Stimulated activated CD4-positive, alpha-beta T cell treated with anti-CD3 and anti-CD28 coated beads, Interleukin-1b, Interleukin-23, amount 100 ng/mL, for 1 hour (primary cell): Measurements from ENCODE around the gene SPACA7.

ENCODE experiments used
- DNase-seq, 2 donors: peaks; one replicate each; pipeline ENCODE4 v3.0.0-alpha.2; 2020; ENCODE audit warnings: low read depth in 2 of 2

The SPACA7 gene

DNA sequence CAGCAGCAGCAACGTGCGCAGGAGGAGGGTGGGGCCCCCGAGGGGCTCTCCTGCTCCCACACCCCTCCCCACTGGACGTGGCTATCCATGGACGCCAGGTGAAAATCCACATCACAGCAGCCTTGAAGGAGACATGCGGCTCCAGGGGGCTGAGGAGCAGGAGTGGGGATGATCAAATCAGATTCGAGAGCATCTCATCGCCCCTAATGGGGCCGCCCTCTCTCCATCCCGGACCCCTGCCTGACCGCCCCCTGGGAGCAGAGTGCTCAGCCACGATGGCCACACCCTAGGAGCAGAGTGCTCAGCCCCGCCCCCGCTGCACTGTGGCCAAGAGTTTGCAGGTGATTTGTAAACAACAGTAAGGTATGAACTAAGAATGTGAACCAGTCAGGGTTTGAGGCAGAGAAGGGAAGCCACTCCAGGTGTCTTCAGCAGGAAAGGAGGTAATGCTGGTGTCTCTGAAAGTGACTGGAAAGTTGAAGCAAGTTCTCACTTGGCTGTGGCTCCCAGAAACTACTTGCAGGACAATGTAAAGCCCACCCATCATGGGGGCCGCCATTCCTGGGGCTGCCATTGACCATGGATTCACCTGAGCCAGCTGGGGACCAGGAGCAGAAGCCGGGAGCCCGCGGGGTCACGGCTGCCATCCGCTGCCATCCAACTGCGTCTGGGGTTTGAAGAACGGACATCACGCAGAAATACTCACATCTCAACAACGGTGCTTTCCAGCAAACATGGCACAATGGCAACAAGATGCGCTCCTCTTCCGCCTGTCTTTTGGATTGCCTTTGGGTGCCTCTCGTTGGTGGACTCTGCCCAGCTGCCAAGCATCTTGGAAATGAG is 71.8 kb downstream of the SPACA7 start:
- no peak for DNase-seq

DNA sequence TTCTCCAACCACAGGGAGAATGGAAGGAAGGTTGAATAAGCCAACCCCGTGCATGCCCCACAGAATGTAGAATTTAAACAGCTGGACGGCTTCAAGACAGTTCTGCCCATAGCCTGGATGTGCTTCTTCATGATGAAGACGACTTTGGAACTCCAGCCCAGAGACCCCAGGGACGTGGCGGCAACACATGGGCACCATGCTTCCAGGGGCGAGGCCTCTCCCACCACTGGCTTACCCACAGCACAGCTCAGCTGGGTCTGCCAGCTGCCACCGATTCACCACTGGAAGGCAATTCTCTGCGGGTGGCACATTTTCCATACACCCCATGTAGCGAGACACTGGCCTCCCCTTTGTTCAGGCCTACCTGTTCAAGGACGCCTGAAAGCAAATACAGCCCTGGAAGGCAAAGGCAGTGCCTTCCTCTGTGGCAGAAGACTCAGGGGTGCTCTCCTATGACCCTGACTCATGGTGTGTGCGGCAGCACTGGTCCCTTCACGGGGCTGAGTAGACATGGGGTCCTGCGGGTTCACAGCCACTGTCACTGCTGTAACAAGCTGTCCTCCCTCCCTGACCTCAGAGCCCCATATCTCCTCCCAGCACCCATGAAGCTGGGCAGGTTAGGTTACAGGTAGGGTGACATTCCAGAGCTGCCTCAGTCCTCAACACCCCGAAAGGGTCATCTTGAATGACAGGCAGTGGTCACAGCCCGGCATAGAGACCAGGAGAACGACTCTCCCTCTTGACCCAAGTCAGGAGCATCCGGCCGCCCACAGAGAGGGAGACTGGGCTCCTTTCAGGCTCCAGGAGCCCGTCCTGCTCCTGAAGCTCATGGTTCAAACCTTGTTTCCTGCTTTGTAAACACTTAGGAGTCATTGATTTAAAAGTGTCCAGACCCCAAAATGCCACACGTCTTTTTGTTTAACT is 72.7 kb downstream of the SPACA7 start:
- DNase-seq, result no peak

DNA sequence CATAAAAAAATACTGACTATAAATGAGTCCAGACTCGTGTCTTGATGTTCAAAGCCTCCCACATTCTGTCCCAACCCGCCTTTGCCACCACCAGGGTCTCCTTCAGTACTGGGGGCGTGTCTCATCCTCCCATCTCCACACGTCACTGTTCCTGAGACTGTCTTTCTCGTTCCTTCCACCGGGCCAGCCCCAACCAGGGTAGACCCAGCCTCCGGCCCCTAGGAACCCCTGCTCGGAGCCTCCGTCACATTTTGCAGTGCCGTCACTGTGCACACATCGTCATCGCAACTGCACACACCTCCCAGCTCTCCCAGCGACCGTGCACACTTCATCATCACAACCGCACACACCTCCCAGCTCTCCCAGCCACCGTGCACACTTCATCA is 73.4 kb downstream of the SPACA7 start:
- no peak for DNase-seq

DNA sequence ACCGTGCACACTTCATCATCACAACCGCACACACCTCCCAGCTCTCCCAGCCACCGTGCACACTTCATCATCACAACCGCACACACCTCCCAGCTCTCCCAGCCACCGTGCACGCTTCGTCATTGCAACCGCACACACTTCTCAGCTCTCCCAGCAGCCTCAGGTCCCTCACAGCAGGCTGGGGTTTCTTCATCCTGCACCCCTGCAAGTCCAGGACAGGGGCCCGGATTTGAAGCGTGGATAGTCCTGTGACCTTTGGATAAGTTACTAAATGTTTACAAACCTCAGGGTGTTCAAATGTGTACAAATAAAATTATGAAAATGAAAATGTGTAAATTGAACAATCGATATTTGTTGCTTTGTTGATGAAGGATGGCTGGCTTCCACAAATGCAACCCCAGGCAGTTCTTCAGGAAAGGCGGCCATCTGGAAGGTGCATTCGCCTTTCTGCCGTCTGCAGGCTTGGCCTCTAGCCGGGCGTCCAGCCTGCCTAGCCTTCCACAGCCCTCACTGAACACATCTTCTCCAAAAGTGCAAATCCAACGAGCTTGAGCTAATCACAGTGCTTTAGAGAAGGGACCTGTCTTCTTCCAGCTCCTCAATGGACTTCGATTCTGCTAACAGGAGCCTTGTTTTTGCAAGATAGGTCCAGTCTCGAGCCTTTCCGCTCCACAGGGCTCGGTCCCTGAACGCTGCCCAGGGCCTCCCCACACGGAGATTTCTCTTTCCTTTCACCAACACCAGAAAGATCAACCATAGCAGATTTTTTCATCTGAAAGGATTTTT is 74.2 kb downstream of the SPACA7 start:
- no peak for DNase-seq

DNA sequence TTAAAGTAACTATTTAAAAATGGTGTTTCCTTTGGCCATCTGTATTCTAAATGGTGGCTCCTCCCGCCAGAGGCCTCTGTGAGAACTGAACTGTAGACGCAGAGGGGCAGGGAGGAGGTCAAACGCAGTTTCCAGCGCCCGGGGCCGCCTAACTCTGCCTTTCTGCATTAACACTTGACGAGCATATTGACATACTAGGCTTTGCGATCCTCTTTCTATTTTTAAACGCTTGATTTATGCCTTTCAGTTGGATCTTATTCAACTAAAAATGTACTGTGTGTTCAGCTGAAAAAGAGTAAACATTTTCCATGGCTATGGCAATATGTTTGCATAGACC is 74.7 kb downstream of the SPACA7 start:
- DNase-seq, result no peak

DNA sequence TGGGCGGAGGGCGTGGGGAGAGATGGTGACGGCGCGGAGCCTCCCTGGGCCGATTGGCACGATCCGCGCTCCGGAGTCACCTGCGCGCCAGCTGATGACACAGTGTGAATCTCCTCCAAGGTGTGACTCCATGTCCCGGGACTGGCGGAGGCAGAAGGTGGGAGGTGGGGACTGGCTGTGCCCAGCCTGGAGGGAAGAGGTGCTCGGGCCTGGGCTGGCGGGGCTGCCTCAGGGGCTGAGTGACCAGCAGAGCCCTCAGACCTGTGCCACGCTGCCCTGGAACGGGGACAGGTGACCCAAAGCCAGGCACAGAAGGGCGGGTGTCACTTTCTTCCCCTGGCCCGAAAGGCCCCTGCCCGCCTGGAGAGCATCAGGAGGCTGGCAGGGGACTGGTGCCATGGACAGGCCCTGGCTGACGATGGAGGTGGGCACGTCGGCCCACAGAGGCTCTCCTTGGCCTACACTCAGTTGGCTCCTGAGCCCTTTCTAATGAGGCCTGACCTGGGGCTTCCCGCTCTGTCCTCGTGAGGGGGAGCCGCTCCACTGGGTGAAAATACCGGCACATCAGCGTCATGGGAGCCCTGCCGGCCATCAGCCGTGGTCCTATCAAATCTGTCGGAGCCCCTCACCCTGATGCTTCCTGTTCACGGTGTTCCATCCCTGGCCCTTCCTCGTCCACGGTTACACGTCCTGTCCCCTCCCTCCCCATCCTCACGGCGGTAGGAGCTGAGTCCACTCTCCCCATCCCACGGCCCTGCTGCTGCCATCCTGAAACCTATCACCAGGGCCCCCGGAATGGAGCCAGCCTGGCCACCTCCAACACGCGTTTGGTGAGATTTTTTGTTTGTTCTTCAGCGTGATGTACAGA is 75.6 kb downstream of the SPACA7 start:
- no peak for DNase-seq

DNA sequence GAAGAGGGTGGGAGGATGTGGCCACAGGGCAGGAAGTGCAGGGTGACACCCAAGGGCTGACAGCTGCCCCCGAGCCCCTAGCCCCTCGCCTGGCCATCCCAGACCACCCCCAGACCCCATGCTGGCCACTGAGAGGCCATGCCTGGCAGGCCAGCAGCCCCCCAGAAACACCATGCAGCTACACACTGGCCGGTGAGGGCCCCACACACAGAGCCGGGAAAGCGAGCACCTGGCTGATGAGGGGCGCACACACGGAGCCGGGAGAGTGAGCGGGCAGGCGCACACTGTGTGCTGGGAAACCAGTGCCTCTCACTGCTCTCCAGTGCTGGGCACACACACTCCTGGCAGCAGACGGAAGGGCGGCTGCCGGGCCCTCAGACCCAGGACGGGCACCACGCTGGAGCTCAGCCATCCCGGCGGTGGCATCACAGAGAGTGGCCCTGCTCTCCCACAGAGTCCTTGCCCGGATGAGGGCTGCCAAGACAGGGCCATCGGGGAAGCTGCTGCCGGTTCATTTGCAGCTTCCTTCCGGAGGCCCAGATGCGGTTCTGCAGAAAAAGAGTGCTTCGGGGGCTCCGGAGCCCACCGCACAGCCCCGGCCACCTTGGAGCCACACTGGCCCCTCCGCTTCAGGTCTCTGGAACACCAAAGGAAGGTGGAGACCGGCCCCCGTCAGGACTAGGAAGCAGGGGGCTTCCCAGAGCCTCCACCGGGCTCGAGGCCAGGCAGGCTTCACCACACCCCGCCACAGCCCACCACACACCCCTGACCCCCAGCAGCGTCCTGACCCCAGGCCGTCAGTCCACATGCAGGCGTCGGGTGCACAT is 76.4 kb downstream of the SPACA7 start:
- DNase-seq, result no peak

DNA sequence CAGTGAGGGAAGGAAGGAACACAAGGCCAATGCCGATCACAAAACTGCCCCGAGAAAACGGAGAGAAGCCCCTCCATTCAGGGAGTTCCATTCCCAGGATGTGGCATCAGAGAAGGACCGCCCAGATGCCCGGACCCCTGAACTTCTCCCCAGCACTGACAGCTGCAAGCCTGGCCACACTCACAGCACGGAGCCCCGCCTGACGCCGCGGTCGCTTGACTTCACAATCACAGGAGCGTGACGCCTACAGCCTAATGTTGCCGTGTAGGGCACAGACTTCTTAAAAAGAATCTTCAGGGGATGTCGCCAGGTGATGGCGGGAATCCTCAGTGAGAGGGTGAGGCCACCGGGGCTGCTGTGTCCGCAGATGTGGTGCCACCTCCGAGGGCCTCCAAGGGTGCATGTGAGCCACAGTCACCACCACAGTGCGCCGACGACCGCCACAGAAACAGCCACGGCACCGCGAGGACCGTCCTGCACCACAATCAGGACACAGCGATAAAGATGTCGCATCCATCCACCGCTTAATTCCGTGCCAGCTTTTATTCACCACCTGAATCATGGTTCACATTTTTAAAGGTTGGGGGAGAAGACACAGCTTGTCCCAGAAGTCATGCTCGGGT is 77.2 kb downstream of the SPACA7 start:
- DNase-seq, result no peak

DNA sequence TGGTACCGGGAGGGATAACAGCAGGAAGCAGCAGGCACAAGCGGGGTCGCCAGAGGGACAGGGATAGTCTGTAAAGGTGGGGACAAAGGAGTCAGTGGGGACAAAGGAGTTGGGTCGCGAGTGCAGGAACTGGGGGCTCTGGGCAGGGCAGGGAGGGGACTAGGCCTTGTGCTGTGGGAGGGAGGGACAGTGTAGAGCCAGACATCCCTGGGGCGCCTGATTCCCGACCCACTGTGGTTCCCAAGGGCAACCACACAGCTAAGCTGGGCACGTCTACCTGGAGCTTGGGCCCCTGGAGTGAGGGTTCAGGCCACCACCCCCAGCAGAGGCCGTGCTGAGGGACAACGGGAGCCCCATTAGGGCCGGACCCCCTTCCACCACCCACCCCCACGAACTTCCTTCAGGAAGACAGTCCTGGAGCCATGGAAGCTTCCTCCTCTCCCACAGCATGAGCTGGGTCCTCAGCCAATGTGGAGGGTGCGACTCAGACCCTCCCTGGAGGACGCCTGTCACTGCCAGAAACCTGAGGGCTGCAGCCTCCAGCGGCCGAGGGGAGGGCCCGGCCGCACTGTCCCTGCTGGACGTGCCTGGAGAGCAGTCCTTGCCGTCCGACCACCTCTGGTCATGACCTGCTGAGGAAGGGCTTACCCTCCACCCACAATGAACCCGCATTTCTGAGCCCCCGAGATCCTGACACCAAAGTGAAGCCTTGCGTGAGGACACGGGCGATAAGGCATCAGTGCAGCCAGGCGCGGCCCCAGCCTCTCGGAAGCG is 77.9 kb downstream of the SPACA7 start:
- DNase-seq, result no peak

DNA sequence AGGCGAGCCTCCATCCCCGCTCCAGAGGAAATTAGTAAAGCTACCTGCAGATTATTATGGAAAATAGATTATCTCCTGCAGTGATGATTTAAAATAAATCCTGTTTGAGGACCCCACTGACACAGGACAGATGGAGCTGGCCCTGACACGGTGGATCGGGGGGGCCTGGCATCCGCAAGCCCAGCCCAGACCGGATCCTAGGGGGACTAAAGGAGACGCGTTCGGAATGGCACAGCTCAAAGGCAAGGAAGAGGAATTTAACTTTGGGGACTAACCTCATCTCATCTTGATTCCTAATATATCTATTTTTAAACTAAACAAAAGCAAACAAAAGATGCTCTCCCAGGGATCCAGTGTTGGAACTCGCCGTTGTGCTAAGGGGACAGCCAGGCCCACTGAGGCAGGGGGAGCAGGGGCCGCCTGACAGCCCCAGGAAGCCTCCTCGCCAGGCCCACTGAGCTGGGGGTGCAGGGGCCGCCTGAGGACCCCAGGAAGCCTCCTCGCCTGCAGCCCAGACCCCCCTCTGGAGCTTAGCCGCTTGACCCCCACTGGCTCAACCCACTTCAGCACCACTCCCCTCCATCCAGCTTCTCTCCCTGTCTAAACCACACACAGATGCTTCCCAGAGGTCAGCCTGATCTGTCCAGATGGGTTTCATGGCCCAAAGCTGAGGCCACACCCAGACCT is 78.6 kb downstream of the SPACA7 start:
- DNase-seq, result no peak

DNA sequence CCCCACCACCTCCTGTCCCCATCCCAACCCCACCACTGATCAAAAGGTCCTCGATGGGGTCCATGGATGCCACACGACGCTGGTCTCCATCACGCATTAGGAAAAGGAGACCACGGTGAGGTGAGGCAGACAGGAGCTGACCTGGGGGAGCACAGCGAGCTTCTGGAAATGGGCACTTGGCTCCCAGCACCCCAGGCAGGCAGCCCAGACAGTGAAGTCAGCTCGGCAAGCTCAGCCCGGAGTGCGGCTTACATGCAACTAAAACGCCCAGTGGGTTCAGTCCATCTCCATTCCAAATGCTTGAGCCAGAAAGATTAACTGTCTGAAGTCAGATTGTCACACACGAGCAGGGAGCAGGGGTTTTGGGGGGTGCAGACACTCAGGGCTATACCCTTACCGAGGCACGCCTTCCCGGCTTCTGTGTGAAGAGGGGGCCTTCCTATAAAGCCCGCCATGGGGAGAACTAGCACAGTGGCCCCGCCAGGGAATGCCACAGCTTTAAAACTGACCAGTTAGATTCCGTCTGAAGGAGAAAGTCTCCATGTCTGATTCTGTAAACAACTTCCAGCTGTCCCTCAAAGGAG is 79.4 kb downstream of the SPACA7 start:
- DNase-seq, result no peak

DNA sequence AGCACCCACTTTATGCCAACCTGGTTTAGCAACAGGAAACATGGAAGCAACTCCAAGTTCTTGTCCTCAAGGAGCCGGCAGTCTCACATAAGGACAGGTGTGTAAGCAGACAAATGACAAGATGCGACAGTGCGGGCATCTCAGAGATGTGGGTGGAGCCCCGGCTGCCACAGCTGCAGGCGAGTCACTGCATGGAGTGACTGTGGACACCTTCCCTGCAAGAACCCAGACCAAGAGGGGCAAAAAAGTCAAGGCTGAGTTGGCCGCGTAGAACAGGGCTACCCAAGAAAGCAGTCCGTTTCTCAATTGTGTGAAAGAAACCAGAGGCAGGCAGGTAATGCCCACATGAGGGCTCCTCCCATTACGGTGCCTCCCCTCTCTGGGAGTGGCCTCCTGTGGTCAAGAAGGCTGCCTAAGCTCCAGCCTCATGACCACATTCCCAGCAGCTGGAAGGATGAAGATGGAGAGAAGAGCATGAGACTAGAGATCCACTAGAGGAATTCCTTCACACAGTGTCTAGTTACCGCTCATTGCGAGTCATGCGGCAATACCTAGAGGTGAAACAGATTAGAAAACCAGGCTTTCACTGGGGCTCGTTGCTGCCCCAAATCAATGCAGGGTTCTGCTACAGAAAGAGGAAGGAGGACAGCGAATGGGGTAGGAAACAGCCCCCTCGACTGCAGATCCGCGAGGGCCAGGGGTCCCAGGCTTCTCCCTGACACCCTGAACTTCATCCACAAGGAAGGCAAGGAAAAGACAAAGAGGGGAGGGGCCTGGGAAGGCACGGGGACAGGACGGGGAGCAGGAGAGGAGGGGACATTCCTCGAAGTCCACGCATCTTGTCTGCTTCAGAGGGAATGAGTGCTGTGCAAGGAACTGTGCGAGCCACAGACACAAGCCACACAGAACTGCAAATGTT is 80.2 kb downstream of the SPACA7 start:
- no peak for DNase-seq

DNA sequence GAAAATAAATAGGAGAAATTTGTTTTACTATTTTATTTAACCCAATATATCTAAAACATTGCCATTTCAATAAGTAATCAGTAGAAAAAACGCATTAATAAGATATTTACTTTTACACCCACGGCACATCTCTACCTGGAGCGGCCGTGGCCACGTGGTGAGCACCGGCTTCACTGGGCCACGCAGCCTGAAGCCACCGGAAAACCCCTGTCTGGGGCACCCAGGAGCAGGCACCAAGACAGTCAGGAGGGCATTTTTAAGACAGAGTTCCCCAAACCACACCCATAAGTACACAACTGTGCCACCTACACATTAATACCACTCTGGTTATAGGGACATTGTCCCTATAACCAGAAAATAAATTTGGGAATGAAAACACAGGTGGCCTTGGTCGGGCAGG is 80.9 kb downstream of the SPACA7 start:
- no peak for DNase-seq

DNA sequence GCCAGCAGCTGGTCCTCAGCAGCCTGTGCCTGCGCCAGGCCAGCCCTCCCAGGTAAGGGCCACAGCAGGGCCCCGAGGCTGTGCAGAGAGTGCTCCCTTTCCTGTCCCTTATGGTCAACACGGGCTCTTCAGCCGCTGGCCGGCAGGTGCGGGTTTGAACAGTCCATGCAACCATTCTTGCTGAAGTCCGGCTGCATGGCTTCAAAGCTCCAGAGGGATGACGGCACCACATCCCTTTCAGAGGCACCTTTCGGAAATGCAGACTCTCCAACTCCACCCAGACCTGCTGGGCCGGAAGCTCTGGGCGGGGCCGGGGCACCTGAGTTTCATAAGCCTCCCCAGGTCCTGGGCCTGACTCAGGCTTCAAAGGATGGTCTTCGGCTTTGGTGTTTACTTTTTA is 81.3 kb downstream of the SPACA7 start:
- DNase-seq, result no peak

DNA sequence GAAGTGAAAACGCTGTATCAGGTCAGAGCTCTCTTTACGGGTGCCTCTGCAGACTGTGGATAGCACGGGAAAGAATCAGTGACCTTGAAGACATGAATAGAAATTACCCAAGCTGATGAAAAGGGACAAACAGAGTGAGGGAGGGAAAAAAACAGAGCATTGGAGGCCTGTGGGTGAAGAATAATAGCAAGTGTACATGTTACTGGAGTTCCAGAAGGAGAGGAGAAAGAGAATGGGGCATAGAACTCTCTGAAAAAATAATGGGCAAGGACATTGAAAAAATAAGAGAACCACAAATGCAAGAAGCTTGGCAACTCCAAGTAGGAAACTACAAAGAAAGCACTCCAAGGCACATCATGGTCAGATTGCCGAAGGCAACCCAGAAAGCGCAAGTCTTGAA is 86.3 kb downstream of the SPACA7 start:
- no peak for DNase-seq

DNA sequence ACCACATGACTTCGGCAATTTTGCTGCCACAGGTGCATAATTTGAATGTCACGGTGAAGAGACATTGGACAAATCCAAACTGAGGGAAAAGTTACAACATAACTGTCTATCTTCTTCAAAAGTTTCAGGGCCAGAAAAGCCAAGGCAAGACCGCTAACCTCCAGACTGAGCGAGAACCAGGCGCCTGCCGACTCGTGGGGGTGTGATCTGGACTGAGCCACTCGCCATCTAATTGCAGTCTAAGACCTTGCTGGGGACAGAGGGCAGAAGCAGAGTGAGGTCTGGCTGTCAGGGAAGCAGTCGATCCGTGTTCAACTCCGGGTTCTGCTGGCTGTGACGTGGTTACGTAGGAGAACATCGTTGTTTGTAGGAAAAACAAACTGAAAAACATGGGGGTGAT is 88.6 kb downstream of the SPACA7 start:
- DNase-seq, result no peak
